ENCODE measurements around the gene CPNE8. TPM values are rescaled to one million over a fixed set of nuclear protein-coding genes. Genes with fewer than 3 reads are reported as not detected.

CPNE8 gene
- total RNA-seq, 1 experiment from 2014 or later, result 10.7 TPM

DNA sequence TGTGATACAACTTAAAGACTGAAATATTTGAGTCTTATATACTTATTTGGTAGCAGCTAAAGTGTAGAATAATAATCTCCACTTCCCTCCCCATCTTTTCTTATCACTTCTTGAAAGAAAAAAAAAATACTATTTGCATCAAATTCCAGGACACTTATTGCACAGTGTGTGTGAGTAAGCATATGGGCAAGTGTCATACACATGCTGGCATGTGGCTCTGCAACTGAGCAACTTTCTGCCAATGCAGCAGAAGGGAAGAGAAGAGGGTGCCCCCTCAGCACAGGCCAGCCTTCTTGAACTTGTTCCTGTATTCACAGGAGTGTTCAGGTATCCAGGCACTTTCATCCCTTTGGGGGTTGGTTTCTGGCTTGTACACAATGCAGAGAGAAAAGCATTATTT lies 145.8 kb downstream of the CPNE8 start:
- POLR2A ChIA-PET (ENCODE audit: unreplicated experiment), result no interaction called here

DNA sequence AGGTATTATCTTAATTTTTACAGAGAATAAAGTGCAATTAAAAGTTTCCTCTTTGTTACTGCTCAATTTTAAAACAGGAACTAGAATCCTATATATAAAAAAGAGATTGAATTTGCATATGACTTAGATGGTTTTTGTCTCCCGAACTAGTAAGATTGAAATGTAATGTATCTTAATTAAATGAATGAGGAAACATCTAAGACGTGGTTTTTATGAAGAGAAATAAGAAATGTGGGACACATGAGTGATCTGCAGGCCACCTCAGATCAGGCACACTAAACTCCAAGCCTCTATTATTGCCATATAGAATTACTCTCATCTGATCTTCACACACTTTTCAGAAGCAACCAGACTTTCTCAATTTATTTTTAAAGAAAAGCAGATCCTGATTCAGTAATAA lies 158.6 kb downstream of the CPNE8 start:
- Histone ChIP-seq H3K9me3 (ENCODE audit: insufficient read depth, low read depth) (no peaks in the 10 kb centered on the region), H3K79me2 (ENCODE audit: low read depth) (no peaks in the 10 kb centered on the region), H3F3A (ENCODE audit: insufficient read depth, low read depth) (no peaks in the 10 kb centered on the region), H4K20me1 (ENCODE audit: insufficient read depth) (no peaks in the 10 kb centered on the region), H3K4me2 (no peak overlapping the region), H3K9me2 (ENCODE audit: insufficient read depth) (no peaks in the 10 kb centered on the region), H3K4me3 (no peak overlapping the region), H2AFZ (no peak overlapping the region), H3K36me3 (ENCODE audit: low read depth) (no peaks in the 10 kb centered on the region), H3K27ac (no peak overlapping the region), H3K4me1 (replicated peaks; ENCODE audit: insufficient read depth) (no peaks in the 10 kb centered on the region), H3K27me3 (ENCODE audit: insufficient read depth, low read depth) (no peaks in the 10 kb centered on the region)
- CTCF ChIA-PET, result no interaction called here
- intact Hi-C loops (cut with micrococcal nuclease; ENCODE audit: unreplicated experiment), result no loop called here
- POLR2A ChIA-PET (ENCODE audit: unreplicated experiment), result no interaction called here
- DNase-seq, result no peak
- BruUV-seq (replicated peaks), result no TSS peak
- TF ChIP-seq, protein P1, sequence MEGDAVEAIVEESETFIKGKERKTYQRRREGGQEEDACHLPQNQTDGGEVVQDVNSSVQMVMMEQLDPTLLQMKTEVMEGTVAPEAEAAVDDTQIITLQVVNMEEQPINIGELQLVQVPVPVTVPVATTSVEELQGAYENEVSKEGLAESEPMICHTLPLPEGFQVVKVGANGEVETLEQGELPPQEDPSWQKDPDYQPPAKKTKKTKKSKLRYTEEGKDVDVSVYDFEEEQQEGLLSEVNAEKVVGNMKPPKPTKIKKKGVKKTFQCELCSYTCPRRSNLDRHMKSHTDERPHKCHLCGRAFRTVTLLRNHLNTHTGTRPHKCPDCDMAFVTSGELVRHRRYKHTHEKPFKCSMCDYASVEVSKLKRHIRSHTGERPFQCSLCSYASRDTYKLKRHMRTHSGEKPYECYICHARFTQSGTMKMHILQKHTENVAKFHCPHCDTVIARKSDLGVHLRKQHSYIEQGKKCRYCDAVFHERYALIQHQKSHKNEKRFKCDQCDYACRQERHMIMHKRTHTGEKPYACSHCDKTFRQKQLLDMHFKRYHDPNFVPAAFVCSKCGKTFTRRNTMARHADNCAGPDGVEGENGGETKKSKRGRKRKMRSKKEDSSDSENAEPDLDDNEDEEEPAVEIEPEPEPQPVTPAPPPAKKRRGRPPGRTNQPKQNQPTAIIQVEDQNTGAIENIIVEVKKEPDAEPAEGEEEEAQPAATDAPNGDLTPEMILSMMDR (conservative IDR thresholded peaks at IDR 0.05), result no peak
- TF ChIP-seq EZH2 (IDR thresholded peaks at IDR 0.05; ENCODE audit: low read depth), result no peak

More for the DNA sequence above, 145.8 kb downstream of the CPNE8 start:
- Histone ChIP-seq H3F3A (ENCODE audit: insufficient read depth, low read depth) (no peaks in the 10 kb centered on the region), H3K27me3 (ENCODE audit: insufficient read depth, low read depth) (no peaks in the 10 kb centered on the region), H3K79me2 (ENCODE audit: low read depth) (no peaks in the 10 kb centered on the region), H4K20me1 (ENCODE audit: insufficient read depth) (no peaks in the 10 kb centered on the region), H2AFZ (no peak overlapping the region), H3K4me2 (no peak overlapping the region), H3K4me1 (replicated peaks; ENCODE audit: insufficient read depth) (no peaks in the 10 kb centered on the region), H3K9me3 (ENCODE audit: insufficient read depth, low read depth) (no peaks in the 10 kb centered on the region), H3K9me2 (ENCODE audit: insufficient read depth) (no peaks in the 10 kb centered on the region), H3K36me3 (ENCODE audit: low read depth) (no peaks in the 10 kb centered on the region), H3K4me3 (no peak overlapping the region), H3K27ac (no peak overlapping the region)
- DNase-seq, result no peak
- intact Hi-C loops (cut with micrococcal nuclease; ENCODE audit: unreplicated experiment), result no loop called here
- no TSS peak for BruUV-seq (replicated peaks)
- no peak for TF ChIP-seq EZH2 (IDR thresholded peaks at IDR 0.05; ENCODE audit: low read depth)
- TF ChIP-seq, protein P1 (conservative IDR thresholded peaks at IDR 0.05), result no peak
- CTCF ChIA-PET, result no interaction called here

DNA sequence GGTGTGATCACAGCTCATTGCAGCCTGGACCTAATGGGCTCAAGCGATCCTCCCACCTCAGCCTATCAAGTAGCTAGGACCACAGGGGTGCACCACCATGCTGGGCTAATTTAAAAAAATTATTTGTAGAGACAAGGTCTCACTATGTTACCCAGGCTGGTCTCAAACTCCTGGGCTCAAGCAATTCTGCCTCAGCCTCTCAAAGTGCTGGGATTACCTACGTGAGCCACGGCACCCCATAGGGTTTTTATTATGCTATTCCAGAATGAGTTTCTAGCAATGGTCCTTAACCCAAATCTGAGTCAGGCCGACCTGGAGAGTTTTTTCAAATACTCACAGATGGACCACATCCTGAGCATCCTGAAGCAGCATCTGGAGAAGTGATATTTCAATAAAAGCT lies 159.8 kb downstream of the CPNE8 start:
- H3K27me3 ChIP-seq (ENCODE audit: insufficient read depth, low read depth), result no peaks in the 10 kb centered on the region
- TF ChIP-seq EZH2 (IDR thresholded peaks at IDR 0.05; ENCODE audit: low read depth), result no peak
- TF ChIP-seq, protein P1 (conservative IDR thresholded peaks at IDR 0.05), result no peak

More for the DNA sequence above, 159.8 kb downstream of the CPNE8 start:
- Histone ChIP-seq H3K79me2 (ENCODE audit: low read depth) (no peaks in the 10 kb centered on the region), H3K9me3 (ENCODE audit: insufficient read depth, low read depth) (no peaks in the 10 kb centered on the region), H3K27ac (no peak overlapping the region), H3K4me2 (no peak overlapping the region), H3K9me2 (ENCODE audit: insufficient read depth) (no peaks in the 10 kb centered on the region), H3K4me3 (no peak overlapping the region), H3F3A (ENCODE audit: insufficient read depth, low read depth) (no peaks in the 10 kb centered on the region), H4K20me1 (ENCODE audit: insufficient read depth) (no peaks in the 10 kb centered on the region), H3K4me1 (replicated peaks; ENCODE audit: insufficient read depth) (no peaks in the 10 kb centered on the region), H3K36me3 (ENCODE audit: low read depth) (no peaks in the 10 kb centered on the region), H2AFZ (no peak overlapping the region)
- BruUV-seq (replicated peaks), result no TSS peak
- no peak for DNase-seq
- POLR2A ChIA-PET (ENCODE audit: unreplicated experiment), result no interaction called here
- CTCF ChIA-PET, result no interaction called here
- intact Hi-C loops (cut with micrococcal nuclease; ENCODE audit: unreplicated experiment), result no loop called here
